Measurements from ENCODE around the gene CBR1. TPM values are rescaled to one million over a fixed set of nuclear protein-coding genes. Genes with fewer than 3 reads are reported as not detected.
A peak's percentile ranks its signal among the peaks of the same experiment; 100 is the strongest.

The CBR1 gene
- total and polyA plus RNA-seq, 8 donors, result 79.9 to 372 (median 155) TPM

- H3K27me3 ChIP-seq, result no peaks in the 10 kb centered on the region
- H3K27ac ChIP-seq, result peak overlapping the region in 4 of 5 donors; percentile 12 to 66 (median 52)
- peaks cover 1 to 16% (median 11%) of the 10 kb centered on the region in 4 donors for H3K36me3 ChIP-seq
- TF ChIP-seq EP300 (IDR thresholded peaks at IDR 0.05) (no peak), POLR2AphosphoS5 (IDR thresholded peaks at IDR 0.05) (peak in 2 of 3 donors; percentile 47 to 82)
- H3K4me3 ChIP-seq, result no peak overlapping the region
- intact Hi-C loops (cut with DNase I; ENCODE audit: low total_unique reads), result no loop called here
- WGBS, 5 donors, result 31 to 47% (median 33%) methylated on average over 7 of the region's 7 CpGs
- peak; percentile 56 to 64 for DNase-seq
- no peaks in the 10 kb centered on the region for H3K9me3 ChIP-seq
- H3K4me1 ChIP-seq, result peaks cover 9 to 43% (median 23%) of the 10 kb centered on the region in 4 donors
These were observed 7.2 kb downstream of the CBR1 start for GRCh38 chr21:36076878-36077655.

- TF ChIP-seq POLR2AphosphoS5 (IDR thresholded peaks at IDR 0.05), result no peak
- no peak for DNase-seq
- Histone ChIP-seq H3K4me3 (no peak overlapping the region), H3K27me3 (no peaks in the 10 kb centered on the region), H3K4me1 (peaks cover 4 to 36% (median 16%) of the 10 kb centered on the region in 4 donors), H3K36me3 (peaks cover 0 to 10% (median 4%) of the 10 kb centered on the region in 4 donors), H3K27ac (peak overlapping the region in 1 of 5 donors; percentile 52), H3K9me3 (no peaks in the 10 kb centered on the region)
- intact Hi-C loops (cut with DNase I; ENCODE audit: low total_unique reads), result no loop called here
- 77 to 87% (median 84%) methylated on average over 9 of the region's 9 CpGs for WGBS, 5 donors
These were observed 7.9 kb downstream of the CBR1 start for GRCh38 chr21:36077758-36078157.

DNA sequence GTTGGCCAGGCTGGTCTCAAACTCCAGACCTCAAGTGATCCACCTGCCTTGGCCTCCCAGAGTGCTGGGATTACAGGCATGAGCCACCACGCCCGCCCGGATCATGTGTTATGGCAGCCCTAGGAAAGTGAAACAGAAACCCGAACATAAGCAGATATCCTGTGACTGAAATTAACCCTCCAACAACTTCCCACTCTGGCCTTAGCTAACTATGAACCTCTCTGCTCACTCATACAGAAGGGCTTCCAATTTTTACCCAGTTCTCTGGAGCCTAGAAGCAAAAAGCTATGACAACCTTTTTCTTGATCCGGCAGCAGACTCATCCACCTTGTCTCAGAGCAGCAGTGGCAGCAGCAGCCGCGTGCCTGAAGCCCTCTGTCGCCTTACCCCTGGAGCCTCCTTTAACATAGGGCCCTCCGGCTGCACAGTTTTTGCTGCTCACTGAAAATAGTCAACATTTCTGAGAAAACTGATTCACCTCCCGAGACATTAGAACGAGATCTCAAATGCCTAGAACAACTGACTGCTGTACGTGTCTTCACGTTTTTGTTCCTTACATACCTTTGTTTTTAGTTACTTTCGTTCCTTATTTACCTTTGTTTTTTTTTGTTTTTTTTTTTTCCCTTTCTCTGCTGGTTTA is 9.3 kb downstream of the CBR1 start:
- Histone ChIP-seq H3K36me3 (peaks cover 0 to 3% (median 0%) of the 10 kb centered on the region in 4 donors), H3K27ac (peak overlapping the region in 2 of 5 donors; percentile 9 to 15), H3K27me3 (no peaks in the 10 kb centered on the region), H3K4me1 (peaks cover 0 to 23% (median 6%) of the 10 kb centered on the region in 4 donors), H3K4me3 (no peak overlapping the region), H3K9me3 (no peaks in the 10 kb centered on the region)
- peak; percentile 53 to 70 for DNase-seq
- no peak for TF ChIP-seq POLR2A (IDR thresholded peaks at IDR 0.05)
- TF ChIP-seq POLR2AphosphoS5 (IDR thresholded peaks at IDR 0.05), result peak in 1 of 3 donors; percentile 40
- intact Hi-C loops (cut with DNase I; ENCODE audit: low total_unique reads), result no loop called here
- 61 to 70% (median 69%) methylated on average over 14 of the region's 14 CpGs for WGBS, 5 donors

DNA sequence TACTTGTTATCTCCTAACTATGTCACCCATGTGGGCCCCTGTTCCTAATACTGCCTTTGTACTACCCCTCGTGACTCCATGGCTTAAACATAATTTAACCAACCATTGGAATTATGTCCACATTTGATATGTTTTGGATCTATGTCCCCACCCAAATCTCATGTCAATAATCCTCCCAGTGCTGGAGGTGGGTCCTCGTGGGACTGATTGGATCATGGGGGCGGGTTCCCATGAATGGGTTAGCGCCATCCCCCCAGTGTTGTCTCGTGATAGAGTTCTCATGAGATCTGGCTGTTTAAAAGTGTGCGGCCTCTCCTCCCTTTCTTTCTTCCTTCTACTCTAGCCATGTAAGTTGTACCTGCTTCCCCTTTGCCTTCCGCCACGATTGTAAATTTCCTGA is 9.8 kb downstream of the CBR1 start:
- no peaks in the 10 kb centered on the region for H3K9me3 ChIP-seq
- no peaks in the 10 kb centered on the region for H3K36me3 ChIP-seq
- peaks cover 0 to 23% (median 6%) of the 10 kb centered on the region in 4 donors for H3K4me1 ChIP-seq
- H3K27me3 ChIP-seq, result no peaks in the 10 kb centered on the region
- 64 to 94% (median 80%) methylated on average over 8 of the region's 8 CpGs for WGBS, 5 donors
- no peak for TF ChIP-seq POLR2AphosphoS5 (IDR thresholded peaks at IDR 0.05)
- TF ChIP-seq, protein P1, sequence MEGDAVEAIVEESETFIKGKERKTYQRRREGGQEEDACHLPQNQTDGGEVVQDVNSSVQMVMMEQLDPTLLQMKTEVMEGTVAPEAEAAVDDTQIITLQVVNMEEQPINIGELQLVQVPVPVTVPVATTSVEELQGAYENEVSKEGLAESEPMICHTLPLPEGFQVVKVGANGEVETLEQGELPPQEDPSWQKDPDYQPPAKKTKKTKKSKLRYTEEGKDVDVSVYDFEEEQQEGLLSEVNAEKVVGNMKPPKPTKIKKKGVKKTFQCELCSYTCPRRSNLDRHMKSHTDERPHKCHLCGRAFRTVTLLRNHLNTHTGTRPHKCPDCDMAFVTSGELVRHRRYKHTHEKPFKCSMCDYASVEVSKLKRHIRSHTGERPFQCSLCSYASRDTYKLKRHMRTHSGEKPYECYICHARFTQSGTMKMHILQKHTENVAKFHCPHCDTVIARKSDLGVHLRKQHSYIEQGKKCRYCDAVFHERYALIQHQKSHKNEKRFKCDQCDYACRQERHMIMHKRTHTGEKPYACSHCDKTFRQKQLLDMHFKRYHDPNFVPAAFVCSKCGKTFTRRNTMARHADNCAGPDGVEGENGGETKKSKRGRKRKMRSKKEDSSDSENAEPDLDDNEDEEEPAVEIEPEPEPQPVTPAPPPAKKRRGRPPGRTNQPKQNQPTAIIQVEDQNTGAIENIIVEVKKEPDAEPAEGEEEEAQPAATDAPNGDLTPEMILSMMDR (IDR thresholded peaks at IDR 0.05), result no peak
- no peak for TF ChIP-seq EP300 (IDR thresholded peaks at IDR 0.05)
- TF ChIP-seq POLR2A (IDR thresholded peaks at IDR 0.05), result no peak
- intact Hi-C loops (cut with DNase I; ENCODE audit: low total_unique reads), result no loop called here
- no peak overlapping the region for H3K4me3 ChIP-seq
- H3K27ac ChIP-seq, result no peak overlapping the region
- DNase-seq, result no peak

DNA sequence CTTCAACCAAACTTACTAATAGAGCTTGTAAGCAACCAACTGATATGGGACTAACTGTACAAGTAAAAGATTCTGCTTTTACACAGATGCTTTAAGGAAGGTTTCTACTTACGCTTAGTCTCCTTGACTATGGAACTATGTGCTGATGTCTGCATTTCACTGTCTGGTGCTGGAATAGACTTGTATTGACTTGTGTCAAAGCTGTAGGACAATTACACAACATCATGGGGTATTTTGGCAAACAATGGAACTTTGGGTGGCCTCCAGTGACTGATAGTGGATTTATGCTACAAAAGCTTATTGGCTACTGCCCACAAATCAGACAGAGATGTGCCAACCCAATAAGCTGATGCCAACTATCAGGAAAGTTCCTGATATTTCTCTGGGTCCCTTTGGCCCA is 10.6 kb downstream of the CBR1 start:
- TF ChIP-seq POLR2A (IDR thresholded peaks at IDR 0.05), result no peak
- TF ChIP-seq, protein P1 (IDR thresholded peaks at IDR 0.05), result no peak
- TF ChIP-seq EP300 (IDR thresholded peaks at IDR 0.05), result no peak
- TF ChIP-seq POLR2AphosphoS5 (IDR thresholded peaks at IDR 0.05), result no peak
- Histone ChIP-seq H3K9me3 (no peaks in the 10 kb centered on the region), H3K36me3 (no peaks in the 10 kb centered on the region), H3K27me3 (no peaks in the 10 kb centered on the region), H3K4me3 (no peak overlapping the region), H3K27ac (no peak overlapping the region), H3K4me1 (peaks cover 0 to 23% (median 6%) of the 10 kb centered on the region in 4 donors)
- WGBS, 5 donors, result 85 to 96% (median 91%) methylated on average over 1 of the region's 1 CpG
- DNase-seq, result no peak
- intact Hi-C loops (cut with DNase I; ENCODE audit: low total_unique reads), result no loop called here

Data from stomach (tissue), 9 donors.